IPS-18a (cell line): Measurements from ENCODE around the gene TOLLIP.

ENCODE experiments used
- H3K27ac ChIP-seq: one replicate; pipeline ENCODE4 v1.5.1; 2013; ENCODE audit warnings: low read length
- H3K27me3 ChIP-seq: one replicate; pipeline ENCODE4 v1.6.1; 2013; ENCODE audit warnings: mild to moderate bottlenecking, low read length; ENCODE audit not compliant: control insufficient read depth, insufficient read depth
- H3K36me3 ChIP-seq: one replicate; pipeline ENCODE4 v1.6.1; 2013; ENCODE audit warnings: low read depth, low read length; ENCODE audit not compliant: control insufficient read depth
- H3K4me1 ChIP-seq: one replicate; pipeline ENCODE4 v1.6.1; 2013; ENCODE audit warnings: low read depth, low read length; ENCODE audit not compliant: control insufficient read depth
- H3K4me3 ChIP-seq: one replicate; pipeline ENCODE4 v1.5.1; 2013; ENCODE audit warnings: low read length
- H3K9ac ChIP-seq: one replicate; pipeline ENCODE4 v1.6.1; 2013; ENCODE audit warnings: mild to moderate bottlenecking, low read length, moderate library complexity
- H3K9me3 ChIP-seq: one replicate; pipeline ENCODE4 v1.6.1; 2013; ENCODE audit warnings: low read depth, low read length; ENCODE audit not compliant: control insufficient read depth

TOLLIP gene

GRCh38 chr11:1292018-1292643 lies 17.3 kb downstream of the TOLLIP start:
- H3K27me3 ChIP-seq: no peaks in the 10 kb centered on the region
- no peak overlapping the region for H3K4me3 ChIP-seq
- peaks cover 12% of the 10 kb centered on the region for H3K36me3 ChIP-seq
- H3K9ac ChIP-seq: no peak overlapping the region
- H3K27ac ChIP-seq: no peak overlapping the region
- no peaks in the 10 kb centered on the region for H3K9me3 ChIP-seq
- H3K4me1 ChIP-seq: no peaks in the 10 kb centered on the region

GRCh38 chr11:1291295-1292017 lies 18.0 kb downstream of the TOLLIP start:
- H3K4me1 ChIP-seq: no peaks in the 10 kb centered on the region
- no peak overlapping the region for H3K27ac ChIP-seq
- H3K27me3 ChIP-seq: no peaks in the 10 kb centered on the region
- no peak overlapping the region for H3K4me3 ChIP-seq
- peaks cover 17% of the 10 kb centered on the region for H3K36me3 ChIP-seq
- H3K9me3 ChIP-seq: no peaks in the 10 kb centered on the region
- H3K9ac ChIP-seq: no peak overlapping the region

- Histone ChIP-seq H3K27ac (no peak overlapping the region), H3K9ac (no peak overlapping the region), H3K4me3 (no peak overlapping the region), H3K4me1 (no peaks in the 10 kb centered on the region), H3K36me3 (peaks cover 20% of the 10 kb centered on the region), H3K9me3 (no peaks in the 10 kb centered on the region), H3K27me3 (no peaks in the 10 kb centered on the region)
Observed at GRCh38 chr11:1290052-1291040, 19.1 kb downstream of the TOLLIP start.

- H3K27ac ChIP-seq: no peak overlapping the region
- no peak overlapping the region for H3K9ac ChIP-seq
- no peaks in the 10 kb centered on the region for H3K4me1 ChIP-seq
- H3K36me3 ChIP-seq: peaks cover 20% of the 10 kb centered on the region
- H3K4me3 ChIP-seq: no peak overlapping the region
- no peaks in the 10 kb centered on the region for H3K9me3 ChIP-seq
- no peaks in the 10 kb centered on the region for H3K27me3 ChIP-seq
Observed at GRCh38 chr11:1289211-1289935, 20.1 kb downstream of the TOLLIP start.

GRCh38 chr11:1288426-1289151 lies 20.8 kb downstream of the TOLLIP start:
- Histone ChIP-seq H3K27ac (no peak overlapping the region), H3K4me3 (no peak overlapping the region), H3K4me1 (no peaks in the 10 kb centered on the region), H3K9me3 (no peaks in the 10 kb centered on the region), H3K9ac (no peak overlapping the region), H3K27me3 (no peaks in the 10 kb centered on the region), H3K36me3 (peaks cover 20% of the 10 kb centered on the region)

GRCh38 chr11:1287928-1288327 lies 21.5 kb downstream of the TOLLIP start:
- H3K4me3 ChIP-seq: no peak overlapping the region
- no peaks in the 10 kb centered on the region for H3K4me1 ChIP-seq
- H3K36me3 ChIP-seq: peaks cover 23% of the 10 kb centered on the region
- no peaks in the 10 kb centered on the region for H3K9me3 ChIP-seq
- H3K27me3 ChIP-seq: no peaks in the 10 kb centered on the region
- H3K9ac ChIP-seq: no peak overlapping the region
- H3K27ac ChIP-seq: no peak overlapping the region

- peaks cover 24% of the 10 kb centered on the region for H3K36me3 ChIP-seq
- no peak overlapping the region for H3K27ac ChIP-seq
- no peaks in the 10 kb centered on the region for H3K4me1 ChIP-seq
- no peak overlapping the region for H3K9ac ChIP-seq
- H3K4me3 ChIP-seq: no peak overlapping the region
- H3K27me3 ChIP-seq: no peaks in the 10 kb centered on the region
- no peaks in the 10 kb centered on the region for H3K9me3 ChIP-seq
Observed at GRCh38 chr11:1285876-1286275, 23.6 kb downstream of the TOLLIP start.

- H3K4me1 ChIP-seq: no peaks in the 10 kb centered on the region
- no peaks in the 10 kb centered on the region for H3K9me3 ChIP-seq
- no peak overlapping the region for H3K4me3 ChIP-seq
- no peak overlapping the region for H3K9ac ChIP-seq
- H3K27ac ChIP-seq: no peak overlapping the region
- H3K36me3 ChIP-seq: peaks cover 21% of the 10 kb centered on the region
- no peaks in the 10 kb centered on the region for H3K27me3 ChIP-seq
Observed at GRCh38 chr11:1285316-1285744, 24.1 kb downstream of the TOLLIP start.

GRCh38 chr11:1283906-1284305 lies 25.5 kb downstream of the TOLLIP start:
- peaks cover 16% of the 10 kb centered on the region for H3K36me3 ChIP-seq
- H3K27me3 ChIP-seq: no peaks in the 10 kb centered on the region
- no peak overlapping the region for H3K4me3 ChIP-seq
- no peak overlapping the region for H3K27ac ChIP-seq
- H3K9me3 ChIP-seq: no peaks in the 10 kb centered on the region
- H3K4me1 ChIP-seq: no peaks in the 10 kb centered on the region
- no peak overlapping the region for H3K9ac ChIP-seq

- no peaks in the 10 kb centered on the region for H3K9me3 ChIP-seq
- H3K4me1 ChIP-seq: no peaks in the 10 kb centered on the region
- H3K27me3 ChIP-seq: no peaks in the 10 kb centered on the region
- H3K4me3 ChIP-seq: no peak overlapping the region
- H3K27ac ChIP-seq: no peak overlapping the region
- H3K9ac ChIP-seq: no peak overlapping the region
- H3K36me3 ChIP-seq: peaks cover 16% of the 10 kb centered on the region
Observed at GRCh38 chr11:1283091-1283511, 26.3 kb downstream of the TOLLIP start.
